DMS 273 treated with DMSO at 0.1 percent for 48 hours (cell line): ENCODE data around the gene COL1A1.

Source experiments
- DNase-seq: peaks from one replicate; lab custom pipeline; 2025; lab: John Stamatoyannopoulos, UW

The COL1A1 gene

GRCh38 chr17:50213026-50214022, 11.9 kb upstream of the COL1A1 start:
- peak; percentile 16 for DNase-seq

DNA sequence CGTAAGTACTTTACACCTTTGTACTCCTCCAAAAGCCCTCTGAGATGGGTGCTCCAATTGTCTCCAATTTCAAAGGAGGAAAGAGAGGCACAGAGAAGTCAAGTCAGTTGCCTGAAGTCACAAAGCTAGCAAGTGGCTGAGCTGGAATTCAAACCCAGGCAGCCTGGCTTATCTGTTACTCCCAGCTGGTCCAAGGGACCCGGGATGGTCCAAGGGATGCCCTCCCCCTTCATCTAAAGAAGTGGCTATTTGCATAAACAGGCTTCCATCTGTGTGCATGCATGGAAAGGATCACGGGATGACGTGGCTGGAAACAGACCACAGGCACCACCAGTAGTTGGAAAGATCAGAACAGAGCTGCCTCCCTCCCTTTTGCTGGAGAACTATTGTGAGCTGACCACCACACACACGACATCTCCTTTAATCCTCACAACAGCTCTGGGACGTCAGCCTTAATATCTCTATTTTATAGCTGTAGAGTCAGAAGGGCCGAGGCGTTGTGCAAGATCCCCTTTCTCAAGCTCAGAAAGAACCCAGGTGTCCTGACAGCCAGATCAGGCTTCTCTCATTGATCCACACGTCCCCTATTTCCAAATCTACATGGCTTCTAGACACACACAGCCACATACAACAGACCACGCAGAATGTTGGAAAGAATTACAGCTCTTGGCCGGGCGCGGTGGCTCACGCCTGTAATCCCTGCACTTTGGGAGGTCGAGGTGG, 10.9 kb upstream of the COL1A1 start:
- no peak for DNase-seq

GRCh38 chr17:50211249-50212120, 10.1 kb upstream of the COL1A1 start:
- no peak for DNase-seq

GRCh38 chr17:50210240-50211225, 9.1 kb upstream of the COL1A1 start:
- DNase-seq, result no peak

GRCh38 chr17:50209472-50210239, 8.2 kb upstream of the COL1A1 start:
- peak; percentile 88 for DNase-seq

GRCh38 chr17:50209133-50209471, 7.7 kb upstream of the COL1A1 start:
- DNase-seq, result no peak

DNA sequence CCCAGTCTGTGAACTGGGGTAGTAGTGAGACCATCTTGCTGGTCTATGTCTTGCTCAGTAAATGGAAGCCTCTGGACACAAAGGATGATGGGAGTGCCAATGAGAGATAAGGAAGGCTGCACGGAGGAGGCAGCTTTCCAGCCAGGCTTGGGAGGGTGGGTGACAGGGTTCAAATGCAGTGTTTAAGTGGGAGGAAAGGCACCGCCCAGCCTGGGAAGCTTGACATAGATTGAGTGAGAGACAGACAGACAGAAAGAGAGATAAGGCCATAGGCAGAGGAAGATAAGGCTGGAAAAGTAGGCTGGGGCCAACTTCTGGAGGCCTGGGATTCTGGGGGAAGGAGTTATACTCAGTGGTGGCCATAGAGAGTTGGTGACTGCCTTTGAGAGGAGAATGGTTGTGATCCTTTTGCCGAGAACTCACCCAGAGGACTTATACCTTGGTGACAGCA, 7.2 kb upstream of the COL1A1 start:
- no peak for DNase-seq

GRCh38 chr17:50207792-50208567, 6.5 kb upstream of the COL1A1 start:
- DNase-seq, result no peak

GRCh38 chr17:50207315-50207714, 5.9 kb upstream of the COL1A1 start:
- no peak for DNase-seq

DNA sequence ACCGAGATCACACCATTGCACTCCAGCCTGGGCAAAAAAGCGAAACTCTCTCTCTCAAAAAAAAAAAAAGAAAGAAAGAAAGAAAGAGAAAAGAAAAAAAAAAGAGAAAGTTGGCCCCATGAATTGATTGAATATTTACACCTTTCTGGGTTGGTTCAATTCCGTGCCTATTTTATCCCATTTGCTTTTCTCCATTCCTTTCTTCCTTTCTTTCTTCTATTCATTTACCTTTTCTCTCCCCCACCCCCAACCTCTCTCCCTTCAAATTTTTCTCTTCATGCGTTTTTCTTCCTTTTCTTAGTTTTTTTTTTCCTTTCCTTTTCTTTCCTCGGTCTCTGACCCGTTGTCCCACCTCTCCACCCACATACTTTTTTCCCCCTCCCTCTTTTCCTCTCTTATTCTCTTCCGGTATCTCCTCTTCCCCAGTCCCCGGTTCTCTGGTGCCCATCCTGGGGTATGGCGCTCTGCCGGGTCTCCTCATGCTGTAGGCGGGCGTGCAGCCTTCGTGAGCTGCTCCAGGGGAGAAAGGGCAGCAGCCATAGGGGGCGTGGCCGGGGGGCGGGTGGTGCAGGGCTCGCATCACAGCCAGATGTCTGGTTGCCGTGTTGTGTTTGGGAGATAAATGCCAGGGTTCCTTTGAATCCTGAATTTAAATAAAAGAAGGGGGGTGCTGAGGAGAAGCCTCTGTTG, 5.3 kb upstream of the COL1A1 start:
- DNase-seq, result peak; percentile 30

DNA sequence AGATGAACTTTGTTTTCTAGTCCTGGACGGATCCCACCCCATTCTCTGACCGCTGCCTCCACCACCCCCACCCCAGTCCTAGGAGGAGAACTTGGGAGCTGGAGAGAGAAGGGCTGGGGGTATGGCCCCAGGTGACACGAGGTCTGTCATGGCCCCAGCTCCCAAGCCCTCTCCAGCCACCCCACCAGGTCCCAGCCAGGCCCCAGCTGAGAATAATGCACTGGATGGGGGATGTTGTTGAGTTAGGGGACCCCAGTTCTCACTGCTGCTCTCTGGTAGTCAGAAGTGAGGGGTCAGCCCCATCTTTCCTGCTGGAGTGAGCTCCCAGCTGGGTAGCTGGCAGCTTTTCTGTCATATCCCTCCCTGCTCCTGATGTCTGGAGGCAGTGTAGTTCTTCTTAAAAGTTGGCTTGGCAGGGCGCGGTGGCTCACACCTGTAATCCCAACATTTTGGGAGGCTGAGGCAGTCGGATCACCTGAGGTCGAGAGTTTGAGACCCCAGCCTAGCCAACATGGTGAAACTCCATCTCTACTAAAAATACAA, 4.6 kb upstream of the COL1A1 start:
- DNase-seq, result no peak

- DNase-seq, result no peak
Measured at GRCh38 chr17:50205111-50205962, 3.9 kb upstream of the COL1A1 start.

- DNase-seq, result no peak
Measured at GRCh38 chr17:50204431-50204830, 3.0 kb upstream of the COL1A1 start.

DNA sequence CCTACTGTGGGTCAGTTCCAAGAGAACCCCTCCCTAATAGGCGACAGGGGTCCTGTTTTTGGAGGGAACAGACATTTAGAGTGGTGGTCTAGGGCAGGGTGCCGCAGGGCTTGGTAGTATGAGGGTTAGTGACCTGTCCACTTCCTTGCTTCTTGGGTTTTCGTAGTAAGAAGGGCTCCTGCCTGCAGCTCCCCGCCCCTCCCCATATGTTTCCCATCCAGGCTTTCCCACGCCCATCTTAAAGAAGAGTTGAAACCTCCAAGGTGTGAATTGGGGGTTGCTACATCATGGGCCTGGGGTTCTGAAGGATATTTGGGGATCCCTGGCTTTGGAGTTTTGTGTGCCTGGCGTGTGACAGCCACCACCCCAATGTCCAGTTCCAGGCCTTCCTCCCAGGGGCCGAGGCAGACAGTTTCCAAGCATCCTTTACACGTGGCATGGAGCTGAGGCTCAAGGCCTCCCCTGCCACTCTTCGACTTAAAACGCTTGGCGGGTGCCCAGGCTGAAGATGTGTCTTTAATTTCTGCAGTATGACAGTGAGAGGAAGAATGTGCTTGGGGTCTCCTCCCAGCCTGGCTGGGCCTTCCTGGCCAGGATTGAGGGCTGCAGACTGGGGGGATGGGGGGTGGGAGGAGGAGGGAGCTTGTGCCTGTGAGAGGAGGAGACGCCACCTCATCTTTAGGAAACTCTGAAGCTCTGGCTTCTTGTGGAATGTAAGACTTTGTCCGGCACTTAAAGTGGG, 2.3 kb upstream of the COL1A1 start:
- no peak for DNase-seq

- no peak for DNase-seq
Measured at GRCh38 chr17:50203086-50203485, 1.7 kb upstream of the COL1A1 start.

DNA sequence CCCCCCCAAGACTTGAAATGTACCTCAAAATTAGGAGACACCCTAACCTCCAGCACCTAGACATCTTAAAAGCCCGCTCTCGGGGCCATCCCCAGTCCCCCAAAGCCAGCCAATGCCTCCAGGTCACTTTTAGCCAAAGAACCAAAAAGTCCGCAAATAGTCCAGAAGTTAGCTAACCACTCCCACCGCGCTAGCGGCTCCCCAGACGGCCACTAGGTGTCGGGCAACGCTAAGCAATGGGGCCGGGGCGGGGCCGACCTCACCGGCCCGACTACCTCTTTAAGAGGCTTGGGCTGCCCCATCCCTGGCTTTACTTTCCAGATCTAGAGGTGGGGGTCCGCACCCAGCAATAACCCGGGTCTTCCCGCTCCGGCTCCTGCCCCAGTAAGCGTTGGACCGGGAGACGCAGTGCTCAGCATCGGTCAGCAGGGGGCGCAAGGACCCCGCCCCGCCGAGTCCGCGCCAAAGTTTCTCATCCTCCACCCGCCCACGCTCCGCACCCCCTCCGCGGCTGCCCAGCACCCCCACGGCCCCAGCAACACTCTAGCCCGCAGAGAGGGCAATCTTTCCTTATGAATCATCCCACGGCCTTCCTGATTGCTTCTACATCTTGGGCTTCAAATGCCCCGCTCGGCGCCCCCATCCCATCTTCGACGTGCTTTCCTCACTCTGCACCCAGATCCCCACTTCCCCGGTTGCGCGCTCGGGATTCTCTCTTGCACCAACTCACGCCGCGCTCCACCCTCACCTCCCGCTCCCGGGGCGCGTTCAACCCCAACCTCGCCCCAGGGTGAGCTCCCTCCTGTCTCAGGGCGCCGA, 765 bp downstream of the COL1A1 start:
- DNase-seq, result peak; percentile 76
